GM12875 (cell line): ENCODE data around the gene ZFP91.
A peak's percentile ranks its signal among the peaks of the same experiment; 100 is the strongest.

Experiments
- H3K4me3 ChIP-seq: one replicate; pipeline ENCODE4 v1.5.1; 2011; ENCODE audit warnings: low read depth, low read length, control low read depth
- CTCF ChIP-seq: IDR thresholded peaks from 2 replicates; pipeline ENCODE4 v1.5.1; 2011; ENCODE audit warnings: low read depth, mild to moderate bottlenecking, control low read depth, inconsistent platforms, low read length, moderate library complexity, borderline replicate concordance; ENCODE audit not compliant: insufficient read depth

Gene ZFP91, protein sequence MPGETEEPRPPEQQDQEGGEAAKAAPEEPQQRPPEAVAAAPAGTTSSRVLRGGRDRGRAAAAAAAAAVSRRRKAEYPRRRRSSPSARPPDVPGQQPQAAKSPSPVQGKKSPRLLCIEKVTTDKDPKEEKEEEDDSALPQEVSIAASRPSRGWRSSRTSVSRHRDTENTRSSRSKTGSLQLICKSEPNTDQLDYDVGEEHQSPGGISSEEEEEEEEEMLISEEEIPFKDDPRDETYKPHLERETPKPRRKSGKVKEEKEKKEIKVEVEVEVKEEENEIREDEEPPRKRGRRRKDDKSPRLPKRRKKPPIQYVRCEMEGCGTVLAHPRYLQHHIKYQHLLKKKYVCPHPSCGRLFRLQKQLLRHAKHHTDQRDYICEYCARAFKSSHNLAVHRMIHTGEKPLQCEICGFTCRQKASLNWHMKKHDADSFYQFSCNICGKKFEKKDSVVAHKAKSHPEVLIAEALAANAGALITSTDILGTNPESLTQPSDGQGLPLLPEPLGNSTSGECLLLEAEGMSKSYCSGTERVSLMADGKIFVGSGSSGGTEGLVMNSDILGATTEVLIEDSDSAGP

GRCh38 chr11:58578635-58579191 lies at the start of gene ZFP91:
Gene ZFP91 (plus strand): TSS chr11:58579063. CDS start chr11:58579282, 219 bp downstream.
- no peak for TF ChIP-seq CTCF
- peak within 1 kb of the TSS; percentile 92 for H3K4me3 ChIP-seq

DNA sequence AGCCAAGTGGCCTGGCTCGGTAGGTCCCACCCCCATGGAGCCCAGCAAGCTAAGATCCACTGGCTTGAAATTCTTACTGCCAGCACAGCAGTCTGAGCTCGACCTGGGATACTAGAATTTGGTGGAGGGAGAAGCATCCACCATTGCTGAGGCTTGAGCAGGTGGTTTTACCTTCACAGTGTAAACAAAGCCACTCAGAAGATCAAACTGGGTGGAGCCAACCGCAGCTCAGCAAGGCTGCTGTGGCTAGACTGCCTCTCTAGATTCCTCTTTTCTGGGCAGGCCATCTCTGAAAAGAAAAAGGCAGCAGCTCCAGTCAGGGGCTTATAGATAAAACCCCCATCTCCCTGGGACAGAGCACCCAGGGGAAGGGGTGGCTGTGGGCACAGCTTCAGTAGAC lies 48.6 kb upstream of the ZFP91 start:
- TF ChIP-seq CTCF: no peak
- H3K4me3 ChIP-seq: no peak overlapping the region

DNA sequence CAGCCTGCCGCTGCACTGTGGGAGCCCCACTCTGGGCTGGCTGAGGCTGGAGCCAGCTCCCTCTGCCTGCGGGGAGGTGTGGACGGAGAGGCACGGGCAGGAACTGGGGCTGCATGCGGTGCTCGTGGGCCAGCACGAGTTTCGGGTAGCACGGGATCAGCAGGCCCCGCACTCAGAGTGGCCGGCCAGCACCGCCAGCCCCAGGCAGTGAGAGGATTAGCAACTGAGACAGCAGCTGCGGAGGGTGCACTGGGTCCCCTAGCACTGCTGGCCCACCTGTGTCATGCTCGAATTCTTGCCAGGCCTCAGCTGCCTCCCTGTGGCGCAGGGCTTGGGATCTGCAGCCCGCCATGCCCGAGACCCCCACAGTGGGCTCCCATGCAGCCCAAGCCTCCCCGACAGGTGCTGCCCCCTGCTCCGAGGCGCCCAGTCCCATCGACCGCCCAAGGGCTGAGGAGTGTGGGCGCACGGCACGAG lies 47.0 kb upstream of the ZFP91 start:
- no peak overlapping the region for H3K4me3 ChIP-seq
- TF ChIP-seq CTCF: no peak

- no peak overlapping the region for H3K4me3 ChIP-seq
- TF ChIP-seq CTCF: no peak
These were observed 32.0 kb upstream of the ZFP91 start for GRCh38 chr11:58546841-58547240.

DNA sequence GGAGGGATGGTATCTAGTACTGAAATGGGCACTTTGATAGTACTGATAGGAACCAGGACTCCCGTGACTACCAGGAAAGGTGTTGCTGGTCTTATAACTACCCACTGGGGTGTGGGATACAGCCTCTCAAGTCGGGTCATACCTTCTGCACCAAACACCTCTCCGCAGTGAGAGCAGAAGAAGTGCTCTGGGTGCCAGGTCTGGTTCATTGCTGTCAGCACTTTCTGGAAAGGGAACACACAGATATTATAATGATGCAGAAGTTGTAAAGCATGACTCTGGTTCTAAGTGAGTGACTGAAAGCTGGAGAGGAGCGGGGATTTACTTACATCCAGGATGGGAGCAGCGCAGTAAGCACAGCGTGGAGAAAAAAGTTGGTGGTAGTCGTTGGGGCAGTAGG lies 29.2 kb upstream of the ZFP91 start:
- TF ChIP-seq CTCF: no peak
- H3K4me3 ChIP-seq: no peak overlapping the region

GRCh38 chr11:58560842-58561241 lies 18.0 kb upstream of the ZFP91 start:
- TF ChIP-seq CTCF: no peak
- no peak overlapping the region for H3K4me3 ChIP-seq
